Myocyte (in vitro differentiated cells): ENCODE measurements around the gene RPL18. TPM values are rescaled to one million over a fixed set of nuclear protein-coding genes. Genes with fewer than 3 reads are reported as not detected.

Source experiments
- DNase-seq: peaks from one replicate; pipeline ENCODE4 v3.0.0-alpha.2; 2012; ENCODE audit warnings: low read depth
- total RNA-seq: library from RNA; depleted of rRNA; stranded (reverse); fragments of >200 nt; gene quantifications from 2 replicates; pipeline ENCODE4 v1.2.3, GENCODE V29; 2014

Gene RPL18
- total RNA-seq, 1 donor from 2014 or later: 1,744 TPM

DNA sequence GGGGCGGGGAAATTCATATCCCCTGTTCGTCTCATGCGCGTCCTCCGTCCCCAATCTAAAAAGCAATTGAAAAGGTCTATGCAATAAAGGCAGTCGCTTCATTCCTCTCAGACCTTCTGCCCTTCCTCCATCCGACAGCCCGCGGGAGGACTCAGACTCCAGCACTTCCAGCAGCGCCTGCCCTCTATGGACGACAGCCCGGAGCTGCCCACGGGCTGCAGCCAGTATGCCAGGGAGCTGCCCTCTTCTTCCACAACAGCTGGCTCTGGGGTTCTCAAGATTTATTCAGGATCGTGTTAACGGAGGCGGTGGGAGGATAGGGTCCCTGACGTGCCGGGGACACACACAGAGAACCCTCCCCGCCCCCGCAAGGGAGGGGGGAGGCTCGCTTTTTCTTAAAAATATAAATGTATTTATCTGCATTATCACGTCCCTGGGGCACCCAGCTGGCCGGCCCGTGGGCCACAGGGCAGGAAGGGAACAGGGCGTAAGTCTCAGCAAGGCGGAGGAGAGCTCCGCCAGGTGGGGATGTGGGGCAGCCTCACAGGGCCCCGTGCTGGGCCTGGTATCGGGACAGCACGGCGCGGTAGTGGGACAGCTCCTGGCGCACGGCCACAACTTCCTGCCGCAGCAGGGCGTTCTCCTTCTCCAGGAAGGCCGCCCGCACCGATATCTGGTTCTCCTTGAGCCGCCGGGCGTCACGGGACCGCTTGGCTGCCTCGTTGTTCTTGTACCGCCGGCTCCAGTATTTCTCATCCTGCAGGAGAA, 11.5 kb upstream of the RPL18 start:
- DNase-seq: peak; percentile 33

DNA sequence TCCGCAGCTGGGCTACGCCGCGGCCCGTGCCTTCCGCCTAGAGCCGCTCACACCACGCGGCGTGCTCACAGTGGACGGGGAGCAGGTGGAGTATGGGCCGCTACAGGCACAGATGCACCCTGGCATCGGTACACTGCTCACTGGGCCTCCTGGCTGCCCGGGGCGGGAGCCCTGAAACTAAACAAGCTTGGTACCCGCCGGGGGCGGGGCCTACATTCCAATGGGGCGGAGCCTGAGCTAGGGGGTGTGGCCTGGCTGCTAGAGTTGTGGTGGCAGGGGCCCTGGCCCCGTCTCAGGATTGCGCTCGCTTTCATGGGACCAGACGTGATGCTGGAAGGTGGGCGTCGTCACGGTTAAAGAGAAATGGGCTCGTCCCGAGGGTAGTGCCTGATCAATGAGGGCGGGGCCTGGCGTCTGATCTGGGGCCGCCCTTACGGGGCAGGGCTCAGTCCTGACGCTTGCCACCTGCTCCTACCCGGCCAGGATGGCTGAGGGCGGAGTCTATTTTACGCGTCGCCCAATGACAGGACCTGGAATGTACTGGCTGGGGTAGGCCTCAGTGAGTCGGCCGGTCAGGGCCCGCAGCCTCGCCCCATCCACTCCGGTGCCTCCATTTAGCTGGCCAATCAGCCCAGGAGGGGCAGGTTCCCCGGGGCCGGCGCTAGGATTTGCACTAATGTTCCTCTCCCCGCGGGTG, 10.8 kb upstream of the RPL18 start:
- peak; percentile 31 for DNase-seq

DNA sequence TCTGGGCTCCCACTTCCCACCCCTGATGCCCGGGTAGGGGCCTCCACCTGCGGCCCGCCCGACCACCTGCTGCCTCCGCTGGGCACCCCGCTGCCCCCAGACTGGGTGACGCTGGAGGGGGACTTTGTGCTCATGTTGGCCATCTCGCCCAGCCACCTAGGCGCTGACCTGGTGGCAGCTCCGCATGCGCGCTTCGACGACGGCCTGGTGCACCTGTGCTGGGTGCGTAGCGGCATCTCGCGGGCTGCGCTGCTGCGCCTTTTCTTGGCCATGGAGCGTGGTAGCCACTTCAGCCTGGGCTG, 10.3 kb upstream of the RPL18 start:
- no peak for DNase-seq

DNA sequence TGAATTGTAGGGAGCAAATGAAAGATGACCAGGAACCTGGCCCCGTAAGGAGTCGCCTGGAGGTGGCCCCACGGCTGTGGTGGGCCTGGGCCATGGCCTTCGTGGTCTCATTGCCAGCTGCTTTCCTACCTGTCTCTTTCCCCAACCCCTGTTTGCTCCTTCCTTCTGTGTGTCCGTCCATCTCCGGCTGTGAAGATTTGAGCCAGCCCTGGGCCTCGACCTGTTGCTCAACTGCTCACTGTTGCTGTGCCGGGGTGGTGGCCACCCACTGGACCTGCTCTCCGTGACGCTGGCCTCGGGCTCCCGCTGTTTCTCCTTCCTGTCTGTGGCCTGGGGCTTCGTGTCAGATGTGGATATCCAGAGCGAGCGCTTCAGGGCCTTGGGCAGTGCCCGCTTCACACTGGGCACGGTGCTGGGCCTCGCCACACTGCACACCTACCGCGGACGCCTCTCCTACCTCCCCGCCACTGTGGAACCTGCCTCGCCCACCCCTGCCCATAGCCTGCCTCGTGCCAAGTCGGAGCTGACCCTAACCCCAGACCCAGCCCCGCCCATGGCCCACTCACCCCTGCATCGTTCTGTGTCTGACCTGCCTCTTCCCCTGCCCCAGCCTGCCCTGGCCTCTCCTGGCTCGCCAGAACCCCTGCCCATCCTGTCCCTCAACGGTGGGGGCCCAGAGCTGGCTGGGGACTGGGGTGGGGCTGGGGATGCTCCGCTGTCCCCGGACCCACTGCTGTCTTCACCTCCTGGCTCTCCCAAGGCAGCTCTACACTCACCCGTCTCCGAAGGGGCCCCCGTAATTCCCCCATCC, 9.7 kb upstream of the RPL18 start:
- no peak for DNase-seq

DNA sequence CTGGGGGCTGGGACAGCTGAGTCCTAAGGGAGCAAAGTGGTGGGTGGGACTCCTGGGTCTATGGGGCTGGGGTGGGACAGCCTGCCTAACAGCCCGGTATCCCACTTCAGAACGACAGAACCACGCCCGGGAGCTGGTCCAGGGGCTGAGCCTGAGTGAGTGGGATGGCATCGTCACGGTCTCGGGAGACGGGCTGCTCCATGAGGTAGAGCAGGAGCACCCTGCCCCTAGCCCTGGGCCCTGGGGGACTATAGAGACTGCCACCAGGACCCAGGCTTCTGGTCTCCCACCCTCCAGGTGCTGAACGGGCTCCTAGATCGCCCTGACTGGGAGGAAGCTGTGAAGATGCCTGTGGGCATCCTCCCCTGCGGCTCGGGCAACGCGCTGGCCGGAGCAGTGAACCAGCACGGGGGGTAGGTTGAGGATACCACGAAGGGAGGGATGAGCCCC, 8.9 kb upstream of the RPL18 start:
- DNase-seq: no peak

DNA sequence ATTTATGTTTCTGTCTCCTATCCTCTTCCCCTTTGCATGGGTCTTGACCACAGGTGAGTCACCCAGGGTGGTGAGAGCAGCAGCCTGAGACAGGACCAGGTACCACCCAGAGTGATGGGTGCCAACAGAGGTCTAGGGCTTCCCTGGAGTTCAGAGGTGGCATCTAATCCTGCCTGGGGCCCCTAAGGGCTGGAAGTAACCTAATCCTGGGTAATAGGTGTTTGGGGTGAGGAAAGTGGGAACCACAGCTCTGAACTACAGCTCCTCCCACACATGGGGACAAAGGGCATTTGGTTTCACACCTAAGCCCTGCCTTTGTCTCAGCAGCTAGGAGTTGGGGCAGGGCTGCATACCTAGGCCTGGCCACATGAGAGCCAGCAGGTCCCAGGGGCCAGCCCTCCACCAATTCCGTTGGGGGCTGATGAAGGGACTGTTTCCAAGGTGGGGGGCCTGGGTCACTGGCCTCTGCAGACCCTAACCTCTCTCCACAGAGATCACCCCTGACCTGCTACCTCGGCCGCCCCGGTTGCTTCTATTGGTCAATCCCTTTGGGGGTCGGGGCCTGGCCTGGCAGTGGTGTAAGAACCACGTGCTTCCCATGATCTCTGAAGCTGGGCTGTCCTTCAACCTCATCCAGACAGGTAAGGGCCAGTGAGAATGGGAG, 8.4 kb upstream of the RPL18 start:
- DNase-seq: no peak

DNA sequence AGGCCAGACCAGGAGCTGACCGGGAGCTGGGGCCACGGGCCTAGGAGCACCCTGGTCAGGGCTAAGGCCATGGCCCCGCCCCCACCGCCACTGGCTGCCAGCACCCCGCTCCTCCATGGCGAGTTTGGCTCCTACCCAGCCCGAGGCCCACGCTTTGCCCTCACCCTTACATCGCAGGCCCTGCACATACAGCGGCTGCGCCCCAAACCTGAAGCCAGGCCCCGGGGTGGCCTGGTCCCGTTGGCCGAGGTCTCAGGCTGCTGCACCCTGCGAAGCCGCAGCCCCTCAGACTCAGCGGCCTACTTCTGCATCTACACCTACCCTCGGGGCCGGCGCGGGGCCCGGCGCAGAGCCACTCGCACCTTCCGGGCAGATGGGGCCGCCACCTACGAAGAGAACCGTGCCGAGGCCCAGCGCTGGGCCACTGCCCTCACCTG, 6.9 kb upstream of the RPL18 start:
- no peak for DNase-seq

DNA sequence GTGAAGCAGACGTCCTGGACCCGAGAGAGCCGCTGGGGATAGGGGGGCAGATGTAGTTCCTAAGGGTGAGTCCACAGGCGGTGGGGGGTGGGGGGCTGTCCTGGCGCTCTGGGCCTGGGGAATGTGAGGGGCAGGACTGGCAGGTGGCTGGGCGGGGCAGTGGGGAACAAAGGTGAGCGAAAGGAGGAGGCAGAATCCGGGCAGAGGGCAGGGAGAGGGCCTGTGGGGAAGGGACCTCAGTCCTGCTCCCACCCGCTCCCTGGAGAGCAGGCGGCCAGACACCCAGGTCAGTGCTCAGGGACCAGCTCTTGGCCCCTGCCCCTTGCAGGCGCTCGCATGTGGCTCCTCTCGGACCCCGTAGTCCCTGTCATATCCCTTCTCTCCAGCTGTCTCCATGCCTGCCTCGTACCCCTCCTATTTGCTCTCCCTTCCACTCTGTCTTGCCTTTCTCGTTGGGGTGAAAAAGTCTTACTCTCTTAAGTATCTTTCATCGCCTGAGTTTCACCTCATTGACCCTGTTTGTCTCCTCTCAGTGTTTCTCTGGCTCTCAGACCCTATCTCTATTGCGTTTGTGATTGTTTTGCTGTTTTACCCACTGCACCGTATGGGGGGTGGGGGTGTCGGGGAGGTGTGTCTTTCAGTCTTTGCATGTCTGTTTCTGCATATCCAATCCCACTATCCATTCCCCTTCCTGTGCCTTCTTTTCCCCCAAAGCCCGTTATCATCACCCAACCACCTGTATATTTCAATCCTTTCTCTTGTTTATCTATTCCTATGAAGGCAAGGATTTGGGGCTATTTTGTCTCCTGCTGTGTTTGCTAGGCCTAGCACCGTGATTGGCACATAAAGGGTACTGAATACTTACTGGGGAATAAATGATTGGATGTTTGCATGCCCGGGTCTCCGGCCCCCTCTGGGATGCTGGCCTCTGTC, 6.1 kb upstream of the RPL18 start:
- DNase-seq: no peak

DNA sequence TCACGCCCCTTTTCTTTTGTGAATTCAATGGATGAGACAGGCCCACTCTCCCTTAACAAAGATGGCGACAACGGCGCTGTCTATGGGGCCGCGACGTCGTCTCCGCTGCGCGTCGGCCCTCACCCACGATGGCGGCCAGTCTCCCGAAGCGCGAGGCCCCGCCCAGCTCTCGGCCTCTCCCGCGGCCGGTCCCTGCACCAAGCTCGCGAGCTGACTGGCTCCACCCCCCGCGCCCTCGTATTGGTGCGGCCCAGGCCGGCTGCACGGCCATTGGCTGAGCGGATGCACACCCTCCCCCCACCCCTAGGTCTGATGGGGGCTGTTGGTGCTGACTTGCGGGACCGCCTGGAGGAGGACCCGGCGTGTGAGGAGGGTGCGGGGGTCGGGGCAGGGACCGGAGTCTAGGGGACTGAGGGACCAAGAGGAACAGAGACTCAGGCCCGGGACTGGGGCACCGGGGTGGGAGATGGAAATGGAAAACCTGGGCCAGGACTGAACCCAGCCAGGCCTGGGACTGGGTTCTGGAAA, 5.2 kb upstream of the RPL18 start:
- peak; percentile 98 for DNase-seq

DNA sequence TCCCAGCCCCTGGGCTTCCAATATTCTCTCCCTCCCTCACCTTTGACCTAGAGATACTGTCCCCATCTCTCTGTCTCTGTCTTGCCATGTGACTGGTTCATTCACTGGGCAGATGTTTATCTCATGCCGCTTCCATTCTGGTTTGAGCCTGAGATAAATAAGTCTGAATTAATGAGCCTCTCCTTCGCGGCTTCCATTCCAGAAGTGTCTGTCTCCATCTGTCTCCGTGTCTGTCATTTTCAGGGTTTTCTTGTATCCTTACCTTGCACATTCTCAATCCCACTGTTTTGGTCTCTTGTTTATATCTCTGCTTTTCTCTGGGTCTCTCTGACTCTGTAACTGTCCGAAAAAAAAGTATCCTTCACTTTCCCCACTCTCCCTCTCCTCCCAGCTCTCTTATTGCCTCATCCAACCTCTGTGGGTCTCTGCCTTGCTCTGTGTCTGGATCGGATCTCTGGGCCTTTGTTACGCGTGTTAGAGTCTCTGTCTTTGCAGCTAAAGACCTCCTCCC, 4.6 kb upstream of the RPL18 start:
- DNase-seq: peak; percentile 31

DNA sequence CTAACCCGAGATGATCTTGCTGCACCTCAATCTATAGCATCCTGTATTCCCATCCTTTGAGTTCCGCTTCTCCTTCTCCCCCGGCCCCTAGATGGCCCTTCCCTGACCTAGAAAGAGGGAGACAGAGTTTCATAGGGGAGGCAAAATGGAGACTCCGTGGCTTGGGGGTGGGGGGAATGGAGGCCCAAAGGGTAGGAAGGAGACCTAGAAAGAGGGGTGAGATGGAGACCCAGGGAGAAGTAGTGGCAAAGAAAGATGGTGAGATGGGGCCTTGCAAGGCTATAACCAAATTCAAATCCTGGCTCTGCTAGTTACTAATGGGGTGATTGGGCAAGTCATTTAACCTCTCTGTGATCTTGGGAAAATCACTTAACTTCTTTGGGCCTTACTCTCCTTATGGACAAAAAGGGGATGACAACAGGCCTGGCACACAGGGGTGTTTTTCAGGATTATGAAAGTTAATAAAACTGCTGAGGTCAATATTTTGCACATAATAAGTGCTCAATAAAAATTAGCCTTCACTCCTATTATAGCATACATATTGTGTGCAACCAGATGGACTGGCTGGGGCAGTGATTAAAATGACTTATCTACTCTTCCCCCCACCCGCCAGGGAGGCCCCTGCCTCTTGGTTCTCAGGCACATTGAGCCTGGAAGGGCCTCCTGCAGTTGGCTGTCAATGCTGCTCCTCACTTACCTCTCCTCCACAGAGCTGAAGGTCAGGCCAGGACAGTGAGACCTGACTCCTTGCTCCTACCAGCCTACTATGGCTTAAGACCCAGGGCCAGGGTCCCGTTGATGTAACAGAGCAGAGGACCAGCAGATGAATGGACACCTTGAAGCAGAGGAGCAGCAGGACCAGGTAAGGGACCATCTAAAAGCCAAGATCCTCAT, 961 bp upstream of the RPL18 start:
- DNase-seq: no peak

DNA sequence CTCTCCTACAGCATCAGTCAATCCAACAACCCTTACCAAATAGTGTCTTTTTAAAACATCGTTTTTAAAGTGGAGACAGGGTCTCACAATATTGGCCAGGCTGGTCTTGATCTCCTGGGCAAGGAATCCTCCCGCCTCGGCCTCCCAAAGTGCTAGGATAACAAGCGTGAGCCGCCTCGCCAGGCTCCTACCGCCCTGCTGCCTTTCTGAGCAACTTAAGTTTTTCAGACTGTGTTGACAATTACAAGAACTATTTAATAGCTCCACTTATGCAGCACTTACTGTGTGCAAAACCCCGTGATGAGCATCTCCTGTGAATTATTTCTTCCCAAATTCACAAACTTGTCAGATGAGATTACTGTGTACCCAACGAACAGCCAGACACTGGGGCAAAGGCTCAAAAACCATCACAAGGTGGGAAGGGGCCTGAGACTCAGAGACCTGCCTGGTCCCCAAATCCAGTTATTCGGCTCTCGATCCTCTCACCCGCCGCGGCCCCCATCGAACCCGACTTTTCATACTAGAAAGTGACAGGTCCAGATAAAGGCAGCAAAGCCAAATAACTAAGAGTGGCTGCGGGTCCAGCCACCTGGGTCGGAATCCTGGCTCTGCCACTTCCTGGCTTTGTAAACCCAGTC, 581 bp downstream of the RPL18 start:
- DNase-seq: no peak

DNA sequence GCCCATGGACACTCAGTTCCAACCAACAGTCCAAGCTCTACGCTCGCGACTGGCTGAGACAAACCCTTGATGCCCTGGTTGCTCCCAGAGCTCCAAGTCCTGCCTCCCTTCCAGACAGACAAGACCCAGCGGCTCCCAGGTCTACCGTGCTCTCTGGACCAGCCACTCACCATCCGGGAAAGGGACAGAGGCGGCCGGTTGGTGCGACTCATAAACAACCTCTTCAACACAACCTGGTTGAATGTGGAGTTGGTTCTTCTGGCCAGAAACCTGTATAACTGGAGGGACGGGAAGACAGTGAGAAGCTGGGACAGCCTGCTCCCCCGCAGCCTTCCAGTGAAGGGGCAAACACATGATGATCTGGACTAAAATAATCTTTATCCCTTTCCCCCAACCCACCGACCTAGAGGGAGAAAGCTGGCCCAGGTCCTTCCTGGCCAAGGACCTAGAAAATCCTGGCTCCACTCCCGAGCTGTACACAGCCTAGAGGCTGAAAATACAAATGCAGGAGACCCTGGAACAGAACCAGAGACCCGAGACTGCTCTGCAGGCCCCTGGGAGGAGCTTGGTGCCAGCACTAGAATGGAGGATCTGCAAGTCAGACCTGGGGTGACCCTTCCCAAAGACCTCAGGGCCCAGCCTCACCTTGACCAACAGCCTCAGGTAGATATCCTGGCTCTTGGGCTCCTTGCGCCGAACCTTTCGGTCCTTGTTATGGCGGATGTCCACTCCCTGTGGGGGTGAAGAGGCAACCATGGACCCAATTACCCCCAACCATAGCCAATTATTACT, 1.6 kb downstream of the RPL18 start:
- peak; percentile 58 for DNase-seq

DNA sequence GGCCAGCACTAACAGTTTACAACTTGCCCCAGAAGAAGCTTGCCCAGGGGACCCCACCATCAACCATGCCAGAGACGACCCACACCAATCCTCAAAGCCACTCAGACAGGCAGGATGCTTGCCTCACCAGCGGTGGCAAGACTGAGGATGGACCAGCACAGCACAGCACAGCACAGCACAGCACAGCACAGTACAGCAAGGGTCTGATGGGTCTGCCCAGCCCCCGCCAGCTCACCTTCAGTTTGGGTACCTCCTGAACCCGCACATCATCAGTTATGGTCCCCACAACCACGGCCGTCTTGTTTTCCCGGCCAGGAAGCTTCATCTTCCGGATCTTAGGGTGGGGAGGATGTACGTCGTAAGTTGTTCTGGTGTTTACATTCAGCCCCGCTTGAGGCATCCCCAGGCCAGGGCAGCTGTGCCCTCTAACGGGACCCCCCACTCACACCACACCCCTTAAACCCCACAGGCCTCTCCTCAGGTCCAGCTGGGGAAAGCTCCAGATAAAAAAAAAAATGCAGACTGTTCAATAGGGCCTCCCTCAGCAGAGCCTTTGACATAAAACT, 2.4 kb downstream of the RPL18 start:
- no peak for DNase-seq

DNA sequence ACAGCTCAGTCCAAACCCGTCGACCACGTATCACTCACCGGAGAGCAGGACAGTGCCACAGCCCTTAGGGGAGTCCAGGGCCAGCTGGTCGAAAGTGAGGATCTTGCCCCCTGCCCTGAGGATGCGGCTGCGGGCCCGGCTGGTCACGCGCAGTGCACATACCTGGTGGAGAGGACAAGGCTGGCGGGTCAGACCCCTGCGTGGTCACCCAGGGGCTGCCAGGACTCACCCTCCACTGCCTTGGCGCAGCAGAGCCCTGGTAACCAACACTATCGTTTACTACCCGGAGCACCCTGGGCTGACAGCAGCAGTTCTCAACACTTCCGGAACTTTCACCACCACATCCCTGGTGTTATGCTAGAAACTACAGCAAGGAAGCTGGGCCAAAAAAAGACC, 2.9 kb downstream of the RPL18 start:
- peak; percentile 37 for DNase-seq

DNA sequence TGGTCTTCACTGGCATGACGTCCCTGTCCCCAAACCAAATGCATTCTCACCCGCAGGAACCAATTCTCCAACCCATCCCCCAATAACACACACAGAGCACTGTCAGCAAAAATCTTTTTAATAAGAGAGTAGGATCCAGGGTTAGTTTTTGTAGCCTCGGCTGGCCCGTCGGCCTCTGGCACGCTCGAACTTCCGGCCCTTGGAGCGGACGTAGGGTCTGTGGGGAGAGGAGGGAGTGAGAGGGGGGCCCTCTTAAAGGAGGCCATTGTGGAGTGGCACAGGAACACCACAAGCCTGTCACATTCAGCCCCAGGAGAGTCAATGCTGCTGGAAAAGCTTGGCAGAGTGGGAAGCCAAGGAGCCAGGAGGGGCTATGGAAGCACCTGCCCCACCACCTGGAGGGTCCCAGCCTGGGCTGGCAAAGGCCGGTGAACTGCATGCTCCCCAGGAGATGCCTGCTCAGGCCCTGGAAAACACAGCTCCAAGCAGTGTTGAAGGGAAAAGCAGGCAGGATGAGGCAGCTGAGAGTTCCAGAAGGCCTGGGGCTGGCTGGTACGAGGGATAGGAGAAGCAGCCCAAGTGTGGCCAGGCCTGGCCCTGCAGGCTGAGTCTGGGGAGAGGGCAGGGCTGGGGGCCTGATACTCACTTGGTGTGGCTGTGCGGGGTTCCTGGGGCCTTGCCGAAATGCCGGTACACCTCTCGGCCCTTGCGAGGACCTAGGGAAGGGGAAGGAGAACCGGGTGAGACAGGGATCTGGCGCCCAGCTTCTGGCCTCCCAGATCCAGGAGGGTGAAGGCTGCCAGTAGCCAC, 3.5 kb downstream of the RPL18 start:
- DNase-seq: no peak
